ENCODE data around the gene KATNBL1.
"Not testable (repeated sequence)": the region's sequence is repeated elsewhere in the genome, so short reads cannot be mapped to it uniquely, and the experiment has no call there.

The KATNBL1 gene

GRCh38 chr15:34203936-34204335 lies 6.0 kb downstream of the KATNBL1 start:
- FAIRE-seq = no peak
- no peak for DNase-seq (ENCODE audit: extremely low spot score, insufficient read length, low read depth)

- FAIRE-seq = no peak
- no peak for DNase-seq (ENCODE audit: extremely low spot score, insufficient read length, low read depth)
These were observed 6.6 kb downstream of the KATNBL1 start for GRCh38 chr15:34203305-34203704.

- not testable (repeated sequence) for DNase-seq (ENCODE audit: extremely low spot score, insufficient read length, low read depth); FAIRE-seq
These were observed 16.6 kb downstream of the KATNBL1 start for GRCh38 chr15:34193272-34193671.

GRCh38 chr15:34188711-34189110 lies 21.2 kb downstream of the KATNBL1 start:
- FAIRE-seq = no peak
- no peak for DNase-seq (ENCODE audit: extremely low spot score, insufficient read length, low read depth)

GRCh38 chr15:34185666-34186065 lies 24.2 kb downstream of the KATNBL1 start:
- no peak for FAIRE-seq
- DNase-seq (ENCODE audit: extremely low spot score, insufficient read length, low read depth) = no peak

- FAIRE-seq (no peak), DNase-seq (ENCODE audit: extremely low spot score, insufficient read length, low read depth) (no peak)
These were observed 27.0 kb downstream of the KATNBL1 start for GRCh38 chr15:34182942-34183341.

- DNase-seq (ENCODE audit: extremely low spot score, insufficient read length, low read depth) (no peak), FAIRE-seq (no peak)
These were observed 30.7 kb downstream of the KATNBL1 start for GRCh38 chr15:34179234-34179633.

GRCh38 chr15:34165987-34166573 lies 43.8 kb downstream of the KATNBL1 start:
- not testable (repeated sequence) for DNase-seq (ENCODE audit: extremely low spot score, insufficient read length, low read depth); FAIRE-seq

- no peak for FAIRE-seq
- no peak for DNase-seq (ENCODE audit: extremely low spot score, insufficient read length, low read depth)
These were observed 48.5 kb downstream of the KATNBL1 start for GRCh38 chr15:34161329-34161963.

GRCh38 chr15:34160735-34161134 lies 49.2 kb downstream of the KATNBL1 start:
- DNase-seq (ENCODE audit: extremely low spot score, insufficient read length, low read depth) (no peak), FAIRE-seq (no peak)

- DNase-seq (ENCODE audit: extremely low spot score, insufficient read length, low read depth) (no peak), FAIRE-seq (no peak)
These were observed 51.5 kb downstream of the KATNBL1 start for GRCh38 chr15:34158355-34158754.

- no peak for DNase-seq (ENCODE audit: extremely low spot score, insufficient read length, low read depth)
- FAIRE-seq = no peak
These were observed 54.0 kb downstream of the KATNBL1 start for GRCh38 chr15:34155859-34156258.

- FAIRE-seq = no peak
- DNase-seq (ENCODE audit: extremely low spot score, insufficient read length, low read depth) = no peak
These were observed 55.1 kb downstream of the KATNBL1 start for GRCh38 chr15:34154725-34155204.

- DNase-seq (ENCODE audit: extremely low spot score, insufficient read length, low read depth) (no peak), FAIRE-seq (no peak)
These were observed 62.3 kb downstream of the KATNBL1 start for GRCh38 chr15:34147371-34148140.

GRCh38 chr15:34133511-34133910 lies 76.4 kb downstream of the KATNBL1 start:
- FAIRE-seq (no peak), DNase-seq (ENCODE audit: extremely low spot score, insufficient read length, low read depth) (no peak)

GRCh38 chr15:34132881-34133280 lies 77.0 kb downstream of the KATNBL1 start:
- FAIRE-seq = no peak
- DNase-seq (ENCODE audit: extremely low spot score, insufficient read length, low read depth) = no peak

GRCh38 chr15:34128898-34129297 lies 81.0 kb downstream of the KATNBL1 start:
- FAIRE-seq = no peak
- no peak for DNase-seq (ENCODE audit: extremely low spot score, insufficient read length, low read depth)

GRCh38 chr15:34126522-34126921 lies 83.4 kb downstream of the KATNBL1 start:
- no peak for FAIRE-seq
- DNase-seq (ENCODE audit: extremely low spot score, insufficient read length, low read depth) = no peak

GRCh38 chr15:34125945-34126344 lies 84.0 kb downstream of the KATNBL1 start:
- FAIRE-seq (no peak), DNase-seq (ENCODE audit: extremely low spot score, insufficient read length, low read depth) (no peak)

GRCh38 chr15:34124651-34125050 lies 85.2 kb downstream of the KATNBL1 start:
- no peak for DNase-seq (ENCODE audit: extremely low spot score, insufficient read length, low read depth)
- no peak for FAIRE-seq

- FAIRE-seq (no peak), DNase-seq (ENCODE audit: extremely low spot score, insufficient read length, low read depth) (no peak)
These were observed 87.1 kb downstream of the KATNBL1 start for GRCh38 chr15:34122771-34123183.
